Gastrocnemius medialis (tissue), 4 donors: ENCODE data around the gene ACAN. TPM values are rescaled to one million over a fixed set of nuclear protein-coding genes. Genes with fewer than 3 reads are reported as not detected.

Source experiments
- ATAC-seq, 2 donors: fragments of 150-250 bp; one replicate each; pipeline ENCODE4 v1.9.1; 2016
- DNase-seq, 2 donors: peaks; one replicate each; pipeline ENCODE4 v3.0.0-alpha.2; 2019
- H3K27ac ChIP-seq, 4 donors: fragments of 200-600 bp; sonication (generic); 1 replicate in 1 of 4; 2 replicates in 3 of 4; pipeline ENCODE4 v1.5.1; 2016 to 2018; ENCODE audit warnings: mild to moderate bottlenecking in 2 of 4, moderate library complexity in 1 of 4
- H3K27me3 ChIP-seq, 3 donors: fragments of 200-600 bp; sonication (generic) in 2 of 3; 1 replicate in 1 of 3; 2 replicates in 2 of 3; pipeline versions ENCODE4 v1.5.1 to v1.6.0; 2016 to 2019; ENCODE audit warnings: mild to moderate bottlenecking in 1 of 3, moderate library complexity in 1 of 3
- H3K36me3 ChIP-seq, 2 donors: fragments of 200-600 bp; sonication (generic) in 1 of 2; one replicate each; pipeline ENCODE4 v1.5.1; 2017 to 2018
- H3K4me1 ChIP-seq, 2 donors: fragments of 200-600 bp; sonication (generic) in 1 of 2; one replicate each; pipeline ENCODE4 v1.5.1; 2016 to 2017; ENCODE audit warnings: mild to moderate bottlenecking in 2 of 2
- H3K4me3 ChIP-seq, 4 donors: fragments of 200-600 bp; sonication (generic) in 3 of 4; 1 replicate in 1 of 4; 2 replicates in 3 of 4; pipeline ENCODE4 v1.5.1; 2016 to 2019; ENCODE audit warnings: mild to moderate bottlenecking in 2 of 4
- H3K9me3 ChIP-seq, 3 donors: fragments of 200-600 bp; sonication (generic) in 2 of 3; 1 replicate in 1 of 3; 2 replicates in 2 of 3; pipeline ENCODE4 v1.5.1; 2016 to 2019
- CTCF ChIP-seq, 5 experiments: fragments of 450-650 bp in 3 of 5; fragments of 200-600 bp in 2 of 5; sonication (generic) in 2 of 5; IDR thresholded peaks in 4 of 5; conservative IDR thresholded peaks in 1 of 5; 1 replicate in 4 of 5; 2 replicates in 1 of 5; pipeline ENCODE4 v1.5.1; 2016 to 2019; ENCODE audit warnings: antibody characterized with exemption in 5 of 5, mild to moderate bottlenecking in 3 of 5, moderate library complexity in 3 of 5
- POLR2A ChIP-seq, 2 donors: fragments of 450-650 bp; IDR thresholded peaks; one replicate each; pipeline ENCODE4 v1.6.1; 2017; ENCODE audit warnings: antibody characterized with exemption in 2 of 2, mild to moderate bottlenecking in 2 of 2, moderate library complexity in 2 of 2
- in situ Hi-C, 4 donors: fragments of 200-750 bp; cut with MboI; loops; one replicate each; pipeline versions ENCODE4 v1.15.0 to v1.8.0; 2017; ENCODE audit warnings: low sequenced_read_pairs in 4 of 4
- intact Hi-C: fragments of 100-400 bp; cut with DNase I; formaldehyde crosslinking; loops from one replicate; pipeline ENCODE4 v1.15.1; 2023; ENCODE audit warnings: low total_unique reads
- total RNA-seq, 4 donors: library from RNA; depleted of rRNA; stranded (reverse); fragments of >200 nt; gene quantifications; one replicate each; pipeline versions ENCODE4 v1.1.0 to v1.2.3, GENCODE V29; 2016

Gene ACAN
- total RNA-seq, 4 donors from 2014 or later = 0.04 to 1.7 TPM; not detected in 2

DNA sequence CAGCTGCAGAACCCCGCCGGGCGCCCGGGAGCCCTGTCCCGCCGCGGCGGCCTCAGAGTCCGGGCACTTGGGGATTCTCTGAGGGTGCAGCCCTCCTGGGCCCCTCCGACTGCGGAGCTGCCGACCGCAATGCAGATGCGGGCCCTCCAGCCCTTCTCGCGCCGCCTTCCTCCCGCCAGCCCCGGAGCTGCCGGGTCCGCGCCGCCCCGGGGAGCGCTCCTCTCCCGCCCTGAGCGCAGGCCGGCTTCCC lies 320 bp upstream of the ACAN start:
- DNase-seq (no peak), ATAC-seq (no peak)
- peaks cover 32 to 56% (median 36%) of the 10 kb centered on the region in 3 donors for H3K27me3 ChIP-seq
- no peaks in the 10 kb centered on the region for H3K36me3 ChIP-seq
- peak overlapping the region in 3 of 4 donors; percentile 21 to 33 (median 29) for H3K4me3 ChIP-seq
- H3K9me3 ChIP-seq = no peaks in the 10 kb centered on the region
- TF ChIP-seq POLR2A (IDR thresholded peaks at IDR 0.05) (no peak), CTCF (IDR thresholded peaks at IDR 0.05 in 4 of 5, conservative IDR thresholded peaks at IDR 0.05 in 1 of 5) (no peak)
- H3K27ac ChIP-seq = no peak overlapping the region
- no peaks in the 10 kb centered on the region for H3K4me1 ChIP-seq
- in situ Hi-C loops (no loop called here), intact Hi-C loops (no loop called here)

DNA sequence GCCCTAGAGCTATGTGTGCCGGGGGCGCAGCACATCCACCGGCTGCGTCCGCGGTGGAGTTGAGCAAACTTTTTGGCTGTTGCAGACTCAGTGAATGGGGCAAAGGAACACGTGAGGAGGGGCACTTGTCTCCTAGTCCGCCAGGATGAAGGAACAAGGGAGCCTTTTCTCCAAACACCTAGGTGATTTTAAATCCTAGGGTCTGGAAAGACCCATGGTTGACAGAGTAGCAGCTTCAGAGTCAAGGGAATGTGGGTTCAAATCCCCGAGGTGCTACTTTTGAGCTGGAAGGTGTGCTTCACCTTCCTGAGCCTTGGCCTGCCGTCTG lies 648 bp downstream of the ACAN start:
- no peak for TF ChIP-seq CTCF (IDR thresholded peaks at IDR 0.05 in 4 of 5, conservative IDR thresholded peaks at IDR 0.05 in 1 of 5)
- TF ChIP-seq POLR2A (IDR thresholded peaks at IDR 0.05) = no peak
- H3K9me3 ChIP-seq = no peaks in the 10 kb centered on the region
- intact Hi-C loops = no loop called here
- H3K27ac ChIP-seq = no peak overlapping the region
- H3K4me3 ChIP-seq = peak overlapping the region in 1 of 4 donors; percentile 29
- ATAC-seq (no peak), DNase-seq (no peak)
- H3K4me1 ChIP-seq = no peaks in the 10 kb centered on the region
- in situ Hi-C loops = no loop called here
- no peaks in the 10 kb centered on the region for H3K36me3 ChIP-seq
- H3K27me3 ChIP-seq = peaks cover 32 to 51% (median 36%) of the 10 kb centered on the region in 3 donors

DNA sequence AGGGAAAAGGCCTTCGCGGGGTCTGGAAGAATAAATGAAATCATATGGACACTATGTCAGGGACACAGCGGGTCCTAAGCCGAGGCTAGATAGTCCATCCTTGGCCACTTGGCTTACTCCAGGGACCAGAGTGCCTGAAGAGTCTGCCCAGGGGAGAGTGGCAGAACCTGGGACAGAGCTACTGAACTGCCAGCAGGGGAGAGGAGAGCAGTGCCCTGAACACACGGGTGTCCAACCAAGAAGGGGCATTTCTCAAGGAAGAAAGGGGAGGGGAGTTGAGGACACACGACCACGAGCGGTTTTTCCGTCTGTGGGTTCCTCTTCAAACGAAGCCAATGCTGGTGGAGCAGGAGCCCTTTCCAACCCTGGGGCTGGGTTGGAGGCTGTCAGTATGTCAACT lies 1.0 kb downstream of the ACAN start:
- DNase-seq = no peak
- peaks cover 32 to 49% (median 36%) of the 10 kb centered on the region in 3 donors for H3K27me3 ChIP-seq
- ATAC-seq = no peak
- H3K27ac ChIP-seq = no peak overlapping the region
- H3K4me3 ChIP-seq = no peak overlapping the region
- H3K9me3 ChIP-seq = no peaks in the 10 kb centered on the region
- in situ Hi-C loops = no loop called here
- no peak for TF ChIP-seq POLR2A (IDR thresholded peaks at IDR 0.05)
- intact Hi-C loops = no loop called here
- H3K36me3 ChIP-seq = no peaks in the 10 kb centered on the region
- H3K4me1 ChIP-seq = no peaks in the 10 kb centered on the region

- intact Hi-C loops = no loop called here
Observed at GRCh38 chr15:88805031-88805780, 2.0 kb downstream of the ACAN start.

GRCh38 chr15:88810446-88810845 lies 7.2 kb downstream of the ACAN start:
- no peak overlapping the region for H3K4me3 ChIP-seq
- in situ Hi-C loops = no loop called here

More at GRCh38 chr15:88805031-88805780, 2.0 kb downstream of the ACAN start:
- H3K27me3 ChIP-seq = peaks cover 32 to 44% (median 35%) of the 10 kb centered on the region in 3 donors
- TF ChIP-seq POLR2A (IDR thresholded peaks at IDR 0.05) (no peak), CTCF (IDR thresholded peaks at IDR 0.05 in 4 of 5, conservative IDR thresholded peaks at IDR 0.05 in 1 of 5) (no peak)
- H3K4me3 ChIP-seq = no peak overlapping the region
- no peaks in the 10 kb centered on the region for H3K36me3 ChIP-seq
- in situ Hi-C loops = no loop called here
- H3K9me3 ChIP-seq = no peaks in the 10 kb centered on the region
- DNase-seq (no peak), ATAC-seq (no peak)
- H3K27ac ChIP-seq = no peak overlapping the region
- no peaks in the 10 kb centered on the region for H3K4me1 ChIP-seq

More at GRCh38 chr15:88810446-88810845, 7.2 kb downstream of the ACAN start:
- DNase-seq = no peak
- H3K4me1 ChIP-seq = no peaks in the 10 kb centered on the region
- TF ChIP-seq POLR2A (IDR thresholded peaks at IDR 0.05) = no peak
- no peak for TF ChIP-seq CTCF (IDR thresholded peaks at IDR 0.05 in 4 of 5, conservative IDR thresholded peaks at IDR 0.05 in 1 of 5)
- H3K27me3 ChIP-seq = peaks cover 0 to 4% (median 3%) of the 10 kb centered on the region in 3 donors
- intact Hi-C loops = no loop called here
- H3K27ac ChIP-seq = no peak overlapping the region
- H3K9me3 ChIP-seq = no peaks in the 10 kb centered on the region
- ATAC-seq = no peak
- H3K36me3 ChIP-seq = no peaks in the 10 kb centered on the region
